Lower leg skin (tissue), 3 donors: ENCODE measurements around the gene ASPSCR1.

Experiments used
- CTCF ChIP-seq, 3 donors: fragments of 450-650 bp; IDR thresholded peaks; one replicate each; pipeline ENCODE4 v1.5.1; 2016; ENCODE audit warnings: antibody characterized with exemption in 3 of 3, mild to moderate bottlenecking in 3 of 3, moderate library complexity in 2 of 3
- POLR2A ChIP-seq, 2 donors: fragments of 450-650 bp; IDR thresholded peaks; one replicate each; pipeline ENCODE4 v1.6.1; 2016 to 2017; ENCODE audit warnings: antibody characterized with exemption in 2 of 2, mild to moderate bottlenecking in 1 of 2, moderate library complexity in 1 of 2

- TF ChIP-seq CTCF (IDR thresholded peaks at IDR 0.05) (no peak), POLR2A (IDR thresholded peaks at IDR 0.05) (no peak)
Measured at GRCh38 chr17:81955756-81956544, 21.5 kb upstream of the ASPSCR1 start.
